Stimulated activated CD8-positive, alpha-beta memory T cell treated with anti-CD3 and anti-CD28 coated beads, Interleukin-12 subunit alpha, Interleukin-12 subunit beta, amount 100 ng/mL, for 24 hours (primary cell): ENCODE data around the gene BNC1.

Experiments used
- DNase-seq: peaks from one replicate; pipeline ENCODE4 v3.0.0-alpha.2; 2020; ENCODE audit errors: extremely low read depth

Gene BNC1, protein sequence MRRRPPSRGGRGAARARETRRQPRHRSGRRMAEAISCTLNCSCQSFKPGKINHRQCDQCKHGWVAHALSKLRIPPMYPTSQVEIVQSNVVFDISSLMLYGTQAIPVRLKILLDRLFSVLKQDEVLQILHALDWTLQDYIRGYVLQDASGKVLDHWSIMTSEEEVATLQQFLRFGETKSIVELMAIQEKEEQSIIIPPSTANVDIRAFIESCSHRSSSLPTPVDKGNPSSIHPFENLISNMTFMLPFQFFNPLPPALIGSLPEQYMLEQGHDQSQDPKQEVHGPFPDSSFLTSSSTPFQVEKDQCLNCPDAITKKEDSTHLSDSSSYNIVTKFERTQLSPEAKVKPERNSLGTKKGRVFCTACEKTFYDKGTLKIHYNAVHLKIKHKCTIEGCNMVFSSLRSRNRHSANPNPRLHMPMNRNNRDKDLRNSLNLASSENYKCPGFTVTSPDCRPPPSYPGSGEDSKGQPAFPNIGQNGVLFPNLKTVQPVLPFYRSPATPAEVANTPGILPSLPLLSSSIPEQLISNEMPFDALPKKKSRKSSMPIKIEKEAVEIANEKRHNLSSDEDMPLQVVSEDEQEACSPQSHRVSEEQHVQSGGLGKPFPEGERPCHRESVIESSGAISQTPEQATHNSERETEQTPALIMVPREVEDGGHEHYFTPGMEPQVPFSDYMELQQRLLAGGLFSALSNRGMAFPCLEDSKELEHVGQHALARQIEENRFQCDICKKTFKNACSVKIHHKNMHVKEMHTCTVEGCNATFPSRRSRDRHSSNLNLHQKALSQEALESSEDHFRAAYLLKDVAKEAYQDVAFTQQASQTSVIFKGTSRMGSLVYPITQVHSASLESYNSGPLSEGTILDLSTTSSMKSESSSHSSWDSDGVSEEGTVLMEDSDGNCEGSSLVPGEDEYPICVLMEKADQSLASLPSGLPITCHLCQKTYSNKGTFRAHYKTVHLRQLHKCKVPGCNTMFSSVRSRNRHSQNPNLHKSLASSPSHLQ

DNA sequence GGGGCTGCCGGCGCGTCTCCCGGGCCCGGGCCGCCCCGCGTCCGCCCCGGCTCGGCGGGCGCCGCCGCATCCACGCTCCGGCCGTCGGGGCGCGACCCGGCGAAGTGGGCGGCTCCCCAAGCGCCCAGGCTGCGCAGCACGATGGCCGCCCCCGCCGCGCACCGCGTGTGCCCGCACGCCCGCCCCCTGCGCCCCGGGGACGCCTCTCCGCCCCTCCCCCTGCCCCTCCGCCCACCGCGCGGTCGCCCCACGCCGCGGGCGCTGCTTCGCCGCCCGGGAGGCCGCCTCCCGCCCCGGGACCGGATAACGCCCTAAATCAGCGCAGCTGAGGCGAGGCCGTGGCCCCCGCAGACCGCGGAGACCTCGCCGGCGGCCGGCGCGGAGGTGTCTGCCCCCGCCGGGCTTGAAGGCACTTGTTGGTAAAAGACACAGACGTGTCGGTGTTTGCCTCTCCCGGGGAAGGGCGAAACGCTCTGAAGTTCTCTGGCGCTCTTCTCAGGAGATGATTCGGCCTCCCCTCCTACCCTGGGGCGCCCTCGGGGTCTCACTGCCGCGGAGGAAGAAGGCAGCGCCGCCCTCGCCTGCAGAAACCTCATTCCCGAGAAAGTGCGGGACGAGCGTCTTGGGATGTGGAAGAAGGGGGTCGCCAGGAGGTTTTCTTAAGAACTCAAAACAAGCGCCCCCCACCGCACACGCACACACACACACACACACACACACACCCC is at the start of gene BNC1:
TSS of gene BNC1 (minus strand) at position 106 of the 725 bp plus-strand sequence. CDS start at position 70, 36 bp downstream.
- DNase-seq: no peak

GRCh38 chr15:83327041-83327440 is 42.6 kb upstream of the BNC1 start:
- no peak for DNase-seq

- no peak for DNase-seq
Observed at GRCh38 chr15:83324799-83325198, 40.3 kb upstream of the BNC1 start.

- DNase-seq: no peak
Observed at GRCh38 chr15:83323296-83323711, 38.8 kb upstream of the BNC1 start.

GRCh38 chr15:83322691-83323090 is 38.2 kb upstream of the BNC1 start:
- DNase-seq: no peak

GRCh38 chr15:83322061-83322460 is 37.6 kb upstream of the BNC1 start:
- DNase-seq: no peak

- no peak for DNase-seq
Observed at GRCh38 chr15:83320844-83321243, 36.4 kb upstream of the BNC1 start.

DNA sequence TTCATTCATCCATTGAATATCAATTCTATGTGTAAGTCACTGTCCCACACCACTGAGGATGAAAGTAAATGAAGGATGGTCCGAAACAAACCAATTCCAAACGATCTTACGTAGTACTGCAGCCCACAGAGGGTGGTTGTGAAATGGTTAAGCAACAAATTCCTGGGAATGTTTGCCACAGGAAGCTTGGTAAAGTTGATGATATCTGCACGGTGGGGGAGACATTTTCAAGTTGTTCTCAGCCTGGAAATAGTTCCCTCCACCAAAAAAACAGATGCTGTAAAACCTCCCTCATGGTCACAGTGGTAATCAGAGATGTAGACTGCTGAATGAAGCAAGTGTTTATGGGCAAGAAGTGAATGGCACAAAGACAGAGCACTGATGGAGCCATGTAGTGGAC is 35.9 kb upstream of the BNC1 start:
- no peak for DNase-seq

DNA sequence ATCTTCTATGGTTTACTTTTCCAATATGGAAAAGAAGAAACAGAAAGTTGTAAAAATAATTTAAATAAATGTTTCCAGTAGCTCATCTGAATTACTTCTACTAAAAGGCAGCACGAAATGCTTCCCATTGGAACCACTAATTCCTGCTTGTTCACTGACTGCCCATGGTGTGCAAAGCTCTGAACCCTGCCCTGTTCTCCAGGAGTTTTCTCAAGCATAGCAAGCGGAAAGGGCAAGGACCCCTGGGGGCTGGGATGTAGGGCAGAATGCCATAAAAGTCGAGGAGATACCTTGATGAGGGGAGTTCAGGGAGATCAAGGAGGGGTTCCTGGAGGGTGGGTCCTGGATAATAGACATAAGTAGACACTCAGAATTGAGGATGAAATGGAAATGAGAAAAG is 35.3 kb upstream of the BNC1 start:
- DNase-seq: no peak

GRCh38 chr15:83318861-83319415 is 34.5 kb upstream of the BNC1 start:
- DNase-seq: no peak

GRCh38 chr15:83318036-83318435 is 33.6 kb upstream of the BNC1 start:
- DNase-seq: no peak

GRCh38 chr15:83312071-83312470 is 27.6 kb upstream of the BNC1 start:
- no peak for DNase-seq

DNA sequence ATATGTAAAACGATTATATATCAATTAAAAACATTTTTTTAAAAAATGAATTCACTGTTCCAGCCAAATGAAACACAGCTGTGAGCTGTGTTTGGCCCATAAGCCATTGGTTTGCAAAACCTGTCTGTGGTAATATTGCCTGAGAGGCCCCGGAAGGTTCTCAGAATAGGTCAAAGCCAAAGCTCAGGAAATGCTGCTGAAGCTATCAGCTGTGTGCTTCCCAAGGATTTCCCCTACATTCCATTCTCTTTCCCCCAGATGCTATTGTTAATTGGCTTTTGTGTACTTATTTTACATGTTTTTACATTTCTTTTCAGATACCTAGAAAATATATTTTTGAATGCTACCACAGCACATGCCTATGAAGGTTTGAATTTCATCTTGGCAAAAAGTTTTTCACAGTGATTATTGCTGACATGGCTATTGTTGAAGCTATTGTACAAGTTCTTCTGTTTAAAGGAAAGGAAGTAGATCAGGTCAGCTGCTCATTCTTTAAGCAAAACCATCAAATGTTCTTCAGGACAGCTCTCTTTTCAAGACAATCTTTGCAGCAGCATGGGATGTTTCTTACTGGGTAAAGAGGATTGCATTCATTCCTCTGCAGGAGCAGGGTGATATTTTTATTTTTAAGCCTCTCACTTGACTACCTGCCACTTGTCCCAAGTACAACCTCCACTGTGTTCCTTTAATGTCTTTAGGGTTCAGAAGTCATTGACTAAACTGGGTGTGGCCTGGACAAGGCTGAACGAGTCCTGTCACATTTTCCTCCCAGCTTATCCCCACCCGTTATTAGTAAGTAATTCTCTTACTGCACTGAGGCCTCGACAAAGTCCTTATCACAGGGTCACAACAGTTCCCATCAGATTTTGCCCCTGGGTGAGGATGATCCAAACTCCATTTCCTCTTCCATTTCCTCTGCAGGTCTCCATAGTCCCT is 26.3 kb upstream of the BNC1 start:
- DNase-seq: no peak

- DNase-seq: no peak
Observed at GRCh38 chr15:83308671-83309070, 24.2 kb upstream of the BNC1 start.

- no peak for DNase-seq
Observed at GRCh38 chr15:83306561-83306960, 22.1 kb upstream of the BNC1 start.

GRCh38 chr15:83305704-83306291 is 21.3 kb upstream of the BNC1 start:
- DNase-seq: no peak

- no peak for DNase-seq
Observed at GRCh38 chr15:83304861-83305703, 20.6 kb upstream of the BNC1 start.

DNA sequence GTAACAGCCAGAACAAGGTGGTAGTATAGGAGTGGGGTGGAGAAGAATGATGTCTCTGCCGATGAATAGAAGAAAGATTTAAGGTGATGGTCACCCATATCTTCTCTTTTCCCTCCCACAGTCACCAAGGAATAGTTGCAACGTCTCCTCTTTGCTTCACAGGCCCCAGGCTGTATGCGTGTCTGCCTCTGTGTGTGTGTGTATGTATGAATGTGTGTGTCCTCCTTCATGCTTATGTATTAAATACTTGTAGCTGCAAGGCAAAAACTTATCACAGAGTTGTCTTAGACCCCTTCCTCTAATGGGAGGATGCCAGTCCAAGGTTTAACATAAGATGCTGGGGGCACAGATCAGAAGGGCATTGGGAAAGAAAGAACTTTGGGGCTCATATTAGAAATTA is 19.1 kb upstream of the BNC1 start:
- no peak for DNase-seq

GRCh38 chr15:83300826-83301225 is 16.4 kb upstream of the BNC1 start:
- no peak for DNase-seq
